CMK (cell line): Measurements from ENCODE around the gene PRSS57.

Experiments used
- DNase-seq: peaks from one replicate; pipeline ENCODE4 v3.0.0-alpha.2; 2010; ENCODE audit warnings: low read depth

PRSS57 gene

GRCh38 chr19:638906-639252 is 56.4 kb downstream of the PRSS57 start:
- no peak for DNase-seq
